H1 (cell line): ENCODE data around the gene TXNIP. TPM values are rescaled to one million over a fixed set of nuclear protein-coding genes. Genes with fewer than 3 reads are reported as not detected.

Experiments used
- polyA plus RNA-seq, 7 experiments: library from polyadenylated mRNA; depleted of rRNA in 3 of 7; stranded (reverse) in 5 of 7; unstranded in 2 of 7; fragments of >200 nt in 5 of 7; fragments of 200-250 nt in 2 of 7; gene quantifications; 1 replicate in 5 of 7; 2 replicates in 1 of 7; 4 replicates in 1 of 7; pipeline versions ENCODE4 v1.2.1 to v1.2.3, GENCODE V29; 2011 to 2013; ENCODE audit warnings: missing spikeins in 2 of 7, mixed read lengths in 2 of 7
- total RNA-seq: library from RNA; stranded (reverse); fragmentation: NEBNext Ultra II Directional; extraction: Animal tissue kit (Norgen Biotek cat#: 25700); gene quantifications from 2 replicates; pipeline ENCODE4 v1.2.1, GENCODE V29; 2021
- TF ChIP-seq, protein P1 (sequence below): fragments of 300-600 bp; sonication (generic); IDR thresholded peaks from 2 replicates; pipeline ENCODE4 v1.7.1; 2012; ENCODE audit warnings: low read length, moderate library complexity, mild to moderate bottlenecking, inconsistent platforms; ENCODE audit not compliant: insufficient replicate concordance

Gene TXNIP
- total and polyA plus RNA-seq, 2 of the 8 experiments (the other 6 are each of a cell fraction or from before 2014, with no cell fraction given): 12.3 to 56.8 TPM

- TF ChIP-seq, protein P1, sequence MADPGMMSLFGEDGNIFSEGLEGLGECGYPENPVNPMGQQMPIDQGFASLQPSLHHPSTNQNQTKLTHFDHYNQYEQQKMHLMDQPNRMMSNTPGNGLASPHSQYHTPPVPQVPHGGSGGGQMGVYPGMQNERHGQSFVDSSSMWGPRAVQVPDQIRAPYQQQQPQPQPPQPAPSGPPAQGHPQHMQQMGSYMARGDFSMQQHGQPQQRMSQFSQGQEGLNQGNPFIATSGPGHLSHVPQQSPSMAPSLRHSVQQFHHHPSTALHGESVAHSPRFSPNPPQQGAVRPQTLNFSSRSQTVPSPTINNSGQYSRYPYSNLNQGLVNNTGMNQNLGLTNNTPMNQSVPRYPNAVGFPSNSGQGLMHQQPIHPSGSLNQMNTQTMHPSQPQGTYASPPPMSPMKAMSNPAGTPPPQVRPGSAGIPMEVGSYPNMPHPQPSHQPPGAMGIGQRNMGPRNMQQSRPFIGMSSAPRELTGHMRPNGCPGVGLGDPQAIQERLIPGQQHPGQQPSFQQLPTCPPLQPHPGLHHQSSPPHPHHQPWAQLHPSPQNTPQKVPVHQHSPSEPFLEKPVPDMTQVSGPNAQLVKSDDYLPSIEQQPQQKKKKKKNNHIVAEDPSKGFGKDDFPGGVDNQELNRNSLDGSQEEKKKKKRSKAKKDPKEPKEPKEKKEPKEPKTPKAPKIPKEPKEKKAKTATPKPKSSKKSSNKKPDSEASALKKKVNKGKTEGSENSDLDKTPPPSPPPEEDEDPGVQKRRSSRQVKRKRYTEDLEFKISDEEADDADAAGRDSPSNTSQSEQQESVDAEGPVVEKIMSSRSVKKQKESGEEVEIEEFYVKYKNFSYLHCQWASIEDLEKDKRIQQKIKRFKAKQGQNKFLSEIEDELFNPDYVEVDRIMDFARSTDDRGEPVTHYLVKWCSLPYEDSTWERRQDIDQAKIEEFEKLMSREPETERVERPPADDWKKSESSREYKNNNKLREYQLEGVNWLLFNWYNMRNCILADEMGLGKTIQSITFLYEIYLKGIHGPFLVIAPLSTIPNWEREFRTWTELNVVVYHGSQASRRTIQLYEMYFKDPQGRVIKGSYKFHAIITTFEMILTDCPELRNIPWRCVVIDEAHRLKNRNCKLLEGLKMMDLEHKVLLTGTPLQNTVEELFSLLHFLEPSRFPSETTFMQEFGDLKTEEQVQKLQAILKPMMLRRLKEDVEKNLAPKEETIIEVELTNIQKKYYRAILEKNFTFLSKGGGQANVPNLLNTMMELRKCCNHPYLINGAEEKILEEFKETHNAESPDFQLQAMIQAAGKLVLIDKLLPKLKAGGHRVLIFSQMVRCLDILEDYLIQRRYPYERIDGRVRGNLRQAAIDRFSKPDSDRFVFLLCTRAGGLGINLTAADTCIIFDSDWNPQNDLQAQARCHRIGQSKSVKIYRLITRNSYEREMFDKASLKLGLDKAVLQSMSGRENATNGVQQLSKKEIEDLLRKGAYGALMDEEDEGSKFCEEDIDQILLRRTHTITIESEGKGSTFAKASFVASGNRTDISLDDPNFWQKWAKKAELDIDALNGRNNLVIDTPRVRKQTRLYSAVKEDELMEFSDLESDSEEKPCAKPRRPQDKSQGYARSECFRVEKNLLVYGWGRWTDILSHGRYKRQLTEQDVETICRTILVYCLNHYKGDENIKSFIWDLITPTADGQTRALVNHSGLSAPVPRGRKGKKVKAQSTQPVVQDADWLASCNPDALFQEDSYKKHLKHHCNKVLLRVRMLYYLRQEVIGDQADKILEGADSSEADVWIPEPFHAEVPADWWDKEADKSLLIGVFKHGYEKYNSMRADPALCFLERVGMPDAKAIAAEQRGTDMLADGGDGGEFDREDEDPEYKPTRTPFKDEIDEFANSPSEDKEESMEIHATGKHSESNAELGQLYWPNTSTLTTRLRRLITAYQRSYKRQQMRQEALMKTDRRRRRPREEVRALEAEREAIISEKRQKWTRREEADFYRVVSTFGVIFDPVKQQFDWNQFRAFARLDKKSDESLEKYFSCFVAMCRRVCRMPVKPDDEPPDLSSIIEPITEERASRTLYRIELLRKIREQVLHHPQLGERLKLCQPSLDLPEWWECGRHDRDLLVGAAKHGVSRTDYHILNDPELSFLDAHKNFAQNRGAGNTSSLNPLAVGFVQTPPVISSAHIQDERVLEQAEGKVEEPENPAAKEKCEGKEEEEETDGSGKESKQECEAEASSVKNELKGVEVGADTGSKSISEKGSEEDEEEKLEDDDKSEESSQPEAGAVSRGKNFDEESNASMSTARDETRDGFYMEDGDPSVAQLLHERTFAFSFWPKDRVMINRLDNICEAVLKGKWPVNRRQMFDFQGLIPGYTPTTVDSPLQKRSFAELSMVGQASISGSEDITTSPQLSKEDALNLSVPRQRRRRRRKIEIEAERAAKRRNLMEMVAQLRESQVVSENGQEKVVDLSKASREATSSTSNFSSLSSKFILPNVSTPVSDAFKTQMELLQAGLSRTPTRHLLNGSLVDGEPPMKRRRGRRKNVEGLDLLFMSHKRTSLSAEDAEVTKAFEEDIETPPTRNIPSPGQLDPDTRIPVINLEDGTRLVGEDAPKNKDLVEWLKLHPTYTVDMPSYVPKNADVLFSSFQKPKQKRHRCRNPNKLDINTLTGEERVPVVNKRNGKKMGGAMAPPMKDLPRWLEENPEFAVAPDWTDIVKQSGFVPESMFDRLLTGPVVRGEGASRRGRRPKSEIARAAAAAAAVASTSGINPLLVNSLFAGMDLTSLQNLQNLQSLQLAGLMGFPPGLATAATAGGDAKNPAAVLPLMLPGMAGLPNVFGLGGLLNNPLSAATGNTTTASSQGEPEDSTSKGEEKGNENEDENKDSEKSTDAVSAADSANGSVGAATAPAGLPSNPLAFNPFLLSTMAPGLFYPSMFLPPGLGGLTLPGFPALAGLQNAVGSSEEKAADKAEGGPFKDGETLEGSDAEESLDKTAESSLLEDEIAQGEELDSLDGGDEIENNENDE: no peak
- TF ChIP-seq, all 59 proteins: peak for 13
Measured at GRCh38 chr1:145957443-145958319, 38.7 kb downstream of the TXNIP start, which contains the start of gene LIX1L (continued).
